Naive B cell (primary cell): ENCODE results near the gene SHISAL1. TPM values are rescaled to one million over a fixed set of nuclear protein-coding genes. Genes with fewer than 3 reads are reported as not detected.
A peak's percentile ranks its signal among the peaks of the same experiment; 100 is the strongest.

Experiments
- ATAC-seq, 2 donors: fragments of 150-1000 bp; cut with Tn5 transposase; 2 replicates each; pipeline ENCODE4 v1.10.0; 2021; ENCODE audit warnings: low read depth in 2 of 2, mild to moderate bottlenecking in 2 of 2, moderate library complexity in 2 of 2
- DNase-seq: peaks from one replicate; pipeline ENCODE4 v3.0.0; 2022
- H3K27ac Mint-ChIP-seq, 6 donors: one replicate each; pipeline ENCODE4 v1.8.0; 2020 to 2022; ENCODE audit warnings: mild to moderate bottlenecking in 6 of 6, mixed read lengths in 6 of 6, moderate library complexity in 5 of 6, inconsistent platforms in 2 of 6
- H3K27me3 Mint-ChIP-seq, 3 donors: one replicate each; pipeline ENCODE4 v1.8.0; 2021 to 2022; ENCODE audit warnings: mixed read lengths in 3 of 3, mild to moderate bottlenecking in 1 of 3
- H3K36me3 Mint-ChIP-seq, 2 donors: one replicate each; pipeline ENCODE4 v1.8.0; 2020 to 2022; ENCODE audit warnings: mixed read lengths in 2 of 2, inconsistent platforms in 1 of 2, mild to moderate bottlenecking in 1 of 2
- H3K4me1 Mint-ChIP-seq, 3 donors: one replicate each; pipeline ENCODE4 v1.8.0; 2020 to 2022; ENCODE audit warnings: mixed read lengths in 3 of 3, inconsistent platforms in 1 of 3, mild to moderate bottlenecking in 1 of 3, moderate library complexity in 1 of 3
- H3K4me3 Mint-ChIP-seq, 8 donors: one replicate each; pipeline ENCODE4 v1.8.0; 2020 to 2022; ENCODE audit warnings: mild to moderate bottlenecking in 8 of 8, mixed read lengths in 8 of 8, moderate library complexity in 8 of 8, inconsistent platforms in 2 of 8
- H3K9me3 Mint-ChIP-seq, 7 donors: one replicate each; pipeline ENCODE4 v1.8.0; 2020 to 2022; ENCODE audit warnings: mixed read lengths in 7 of 7, mild to moderate bottlenecking in 5 of 7, inconsistent platforms in 2 of 7, moderate library complexity in 1 of 7
- polyA plus RNA-seq, 6 donors: library from polyadenylated mRNA; unstranded; fragments of 300-500 nt; fragmentation: Illumina TruSeq; gene quantifications; one replicate each; pipeline ENCODE4 v1.2.3, GENCODE V29; 2021; ENCODE audit warnings: low read depth in 6 of 6

Gene SHISAL1
- polyA plus RNA-seq, 6 donors from 2014 or later, result not detected

GRCh38 chr22:44211946-44212930 is 100.5 kb downstream of the SHISAL1 start:
- Mint-ChIP-seq H3K27ac (peak overlapping the region in 3 of 6 donors; percentile 2 to 77 (median 66)), H3K4me1 (peaks cover 28 to 36% (median 33%) of the 10 kb centered on the region in 3 donors), H3K27me3 (no peaks in the 10 kb centered on the region), H3K9me3 (peaks cover 5 to 18% (median 12%) of the 10 kb centered on the region in 7 donors), H3K36me3 (peaks cover 0 to 25% of the 10 kb centered on the region in 2 donors), H3K4me3 (peak overlapping the region in 1 of 8 donors; percentile 50)
- ATAC-seq (no peak), DNase-seq (no peak)

- H3K27ac Mint-ChIP-seq, result peak overlapping the region in 5 of 6 donors; percentile 6 to 80 (median 66)
- peaks cover 34 to 39% (median 37%) of the 10 kb centered on the region in 3 donors for H3K4me1 Mint-ChIP-seq
Observed at GRCh38 chr22:44211256-44211945, 101.3 kb downstream of the SHISAL1 start.

GRCh38 chr22:44210722-44211121 is 102.0 kb downstream of the SHISAL1 start:
- no peak for DNase-seq
- H3K4me1 Mint-ChIP-seq, result peaks cover 36 to 44% (median 37%) of the 10 kb centered on the region in 3 donors
- H3K27ac Mint-ChIP-seq, result peak overlapping the region in 2 of 6 donors; percentile 55 to 77
- H3K4me3 Mint-ChIP-seq, result no peak overlapping the region
- no peaks in the 10 kb centered on the region for H3K27me3 Mint-ChIP-seq
- H3K36me3 Mint-ChIP-seq, result peaks cover 0 to 25% of the 10 kb centered on the region in 2 donors
- no peak for ATAC-seq
- peaks cover 5 to 16% (median 12%) of the 10 kb centered on the region in 7 donors for H3K9me3 Mint-ChIP-seq

More at GRCh38 chr22:44211256-44211945, 101.3 kb downstream of the SHISAL1 start:
- peaks cover 5 to 18% (median 12%) of the 10 kb centered on the region in 7 donors for H3K9me3 Mint-ChIP-seq
- no peaks in the 10 kb centered on the region for H3K27me3 Mint-ChIP-seq
- peaks cover 0 to 25% of the 10 kb centered on the region in 2 donors for H3K36me3 Mint-ChIP-seq
- ATAC-seq, result no peak
- DNase-seq, result no peak
- peak overlapping the region in 2 of 8 donors; percentile 50 for H3K4me3 Mint-ChIP-seq

- Mint-ChIP-seq H3K4me3 (peak overlapping the region in 3 of 8 donors; percentile 41 to 78 (median 43)), H3K36me3 (peaks cover 0 to 25% of the 10 kb centered on the region in 2 donors), H3K27me3 (no peaks in the 10 kb centered on the region), H3K27ac (peak overlapping the region in 3 of 6 donors; percentile 34 to 46 (median 35)), H3K9me3 (peaks cover 5 to 16% (median 12%) of the 10 kb centered on the region in 7 donors), H3K4me1 (peaks cover 48 to 58% (median 50%) of the 10 kb centered on the region in 3 donors)
- ATAC-seq, result no peak
- DNase-seq, result no peak
Observed at GRCh38 chr22:44209343-44209742, 103.4 kb downstream of the SHISAL1 start.

- no peak for ATAC-seq
- no peak for DNase-seq
- Mint-ChIP-seq H3K27ac (peak overlapping the region in 5 of 6 donors; percentile 16 to 93 (median 88)), H3K36me3 (peaks cover 7 to 29% of the 10 kb centered on the region in 2 donors), H3K4me3 (peak overlapping the region in 5 of 8 donors; percentile 11 to 61 (median 50)), H3K4me1 (peaks cover 52 to 66% (median 57%) of the 10 kb centered on the region in 3 donors), H3K27me3 (no peaks in the 10 kb centered on the region), H3K9me3 (peaks cover 5 to 16% (median 12%) of the 10 kb centered on the region in 7 donors)
Observed at GRCh38 chr22:44207981-44208317, 104.8 kb downstream of the SHISAL1 start.

GRCh38 chr22:44207173-44207980 is 105.4 kb downstream of the SHISAL1 start:
- peaks cover 13 to 34% of the 10 kb centered on the region in 2 donors for H3K36me3 Mint-ChIP-seq
- peak overlapping the region in 4 of 6 donors; percentile 63 to 93 (median 85) for H3K27ac Mint-ChIP-seq
- H3K27me3 Mint-ChIP-seq, result no peaks in the 10 kb centered on the region
- DNase-seq (no peak), ATAC-seq (no peak)
- H3K4me1 Mint-ChIP-seq, result peaks cover 52 to 72% (median 57%) of the 10 kb centered on the region in 3 donors
- H3K4me3 Mint-ChIP-seq, result peak overlapping the region in 4 of 8 donors; percentile 15 to 61 (median 29)
- peaks cover 5 to 16% (median 12%) of the 10 kb centered on the region in 7 donors for H3K9me3 Mint-ChIP-seq

- peak overlapping the region in 4 of 6 donors; percentile 59 to 89 (median 66) for H3K27ac Mint-ChIP-seq
- H3K4me1 Mint-ChIP-seq, result peaks cover 52 to 71% (median 64%) of the 10 kb centered on the region in 3 donors
- no peaks in the 10 kb centered on the region for H3K27me3 Mint-ChIP-seq
- DNase-seq (no peak), ATAC-seq (no peak)
- peaks cover 13 to 37% of the 10 kb centered on the region in 2 donors for H3K36me3 Mint-ChIP-seq
- H3K9me3 Mint-ChIP-seq, result peaks cover 5 to 16% (median 10%) of the 10 kb centered on the region in 7 donors
- peak overlapping the region in 2 of 8 donors; percentile 15 to 25 for H3K4me3 Mint-ChIP-seq
Observed at GRCh38 chr22:44206696-44207095, 106.1 kb downstream of the SHISAL1 start.

GRCh38 chr22:44206330-44206645 is 106.5 kb downstream of the SHISAL1 start:
- Mint-ChIP-seq H3K4me3 (peak overlapping the region in 1 of 8 donors; percentile 20), H3K9me3 (peaks cover 5 to 14% (median 9%) of the 10 kb centered on the region in 7 donors), H3K27me3 (no peaks in the 10 kb centered on the region), H3K27ac (peak overlapping the region in 1 of 6 donors; percentile 87), H3K4me1 (peaks cover 48 to 67% (median 65%) of the 10 kb centered on the region in 3 donors), H3K36me3 (peaks cover 13 to 34% of the 10 kb centered on the region in 2 donors)
- DNase-seq (no peak), ATAC-seq (no peak)

- Mint-ChIP-seq H3K9me3 (peaks cover 5 to 14% (median 9%) of the 10 kb centered on the region in 7 donors), H3K4me1 (peaks cover 48 to 65% (median 62%) of the 10 kb centered on the region in 3 donors), H3K36me3 (peaks cover 13 to 29% of the 10 kb centered on the region in 2 donors), H3K4me3 (peak overlapping the region in 5 of 8 donors; percentile 2 to 73 (median 55)), H3K27ac (peak overlapping the region in 3 of 6 donors; percentile 24 to 87 (median 73)), H3K27me3 (no peaks in the 10 kb centered on the region)
- ATAC-seq, result no peak
- no peak for DNase-seq
Observed at GRCh38 chr22:44205516-44206329, 107.0 kb downstream of the SHISAL1 start.

GRCh38 chr22:44204739-44205515 is 107.8 kb downstream of the SHISAL1 start:
- DNase-seq, result peak; percentile 46
- H3K4me1 Mint-ChIP-seq, result peaks cover 48 to 62% (median 59%) of the 10 kb centered on the region in 3 donors

GRCh38 chr22:44203203-44203602 is 109.5 kb downstream of the SHISAL1 start:
- H3K4me3 Mint-ChIP-seq, result peak overlapping the region in 1 of 8 donors; percentile 57
- peaks cover 26 to 33% of the 10 kb centered on the region in 2 donors for H3K36me3 Mint-ChIP-seq
- ATAC-seq (no peak), DNase-seq (no peak)
- peak overlapping the region in 1 of 6 donors; percentile 48 for H3K27ac Mint-ChIP-seq
- H3K9me3 Mint-ChIP-seq, result no peaks in the 10 kb centered on the region
- no peaks in the 10 kb centered on the region for H3K27me3 Mint-ChIP-seq
- H3K4me1 Mint-ChIP-seq, result peaks cover 47 to 60% (median 53%) of the 10 kb centered on the region in 3 donors

More at GRCh38 chr22:44204739-44205515, 107.8 kb downstream of the SHISAL1 start:
- ATAC-seq, result peak; percentile 92 to 95
- H3K27me3 Mint-ChIP-seq, result no peaks in the 10 kb centered on the region
- H3K36me3 Mint-ChIP-seq, result peaks cover 13 to 24% of the 10 kb centered on the region in 2 donors
- H3K27ac Mint-ChIP-seq, result peak overlapping the region in 5 of 6 donors; percentile 70 to 93 (median 76)
- H3K4me3 Mint-ChIP-seq, result peak overlapping the region in 7 of 8 donors; percentile 21 to 84 (median 68)
- peaks cover 5 to 11% (median 6%) of the 10 kb centered on the region in 7 donors for H3K9me3 Mint-ChIP-seq
